Ovary (tissue), 3 donors: ENCODE measurements around the gene BIN2.

ENCODE experiments used
- EP300 ChIP-seq: sonication (generic); formaldehyde crosslinking; IDR thresholded peaks from one replicate; pipeline ENCODE4 v1.6.1; 2017; ENCODE audit warnings: antibody characterized with exemption
- POLR2A ChIP-seq: fragments of 450-650 bp; IDR thresholded peaks from one replicate; pipeline ENCODE4 v1.6.1; 2017; ENCODE audit warnings: antibody characterized with exemption, mild to moderate bottlenecking, moderate library complexity
- TF ChIP-seq, protein P1 (sequence below), 3 donors: fragments of 450-650 bp in 2 of 3; fragments of 200-600 bp in 1 of 3; IDR thresholded peaks; one replicate each; pipeline versions ENCODE4 v1.5.1 to v1.8.0; 2016 to 2022; ENCODE audit warnings: antibody characterized with exemption in 3 of 3, mild to moderate bottlenecking in 1 of 3
- donor health status: DM: no; HTN: no; CAD: no.

DNA sequence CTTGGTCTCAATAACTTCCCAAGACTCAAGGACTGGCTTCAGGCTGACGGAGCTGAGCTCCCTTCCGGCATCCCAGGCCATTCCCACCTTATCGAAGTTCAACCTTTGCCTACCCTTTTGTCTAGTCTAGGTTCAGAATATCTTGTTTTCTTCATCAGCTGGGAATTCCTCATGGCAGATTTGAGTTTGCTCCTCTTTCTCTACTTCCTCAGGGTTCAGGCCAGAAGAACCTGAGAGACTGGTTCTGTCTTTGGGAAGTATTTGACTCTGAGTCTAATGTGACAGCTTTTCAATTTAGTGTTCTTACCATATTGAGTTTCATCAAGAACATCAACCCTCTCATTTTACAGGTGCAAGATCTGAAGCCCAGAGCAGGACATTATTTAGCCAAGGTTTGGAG, 2.1 kb downstream of the BIN2 start:
- TF ChIP-seq, protein P1, sequence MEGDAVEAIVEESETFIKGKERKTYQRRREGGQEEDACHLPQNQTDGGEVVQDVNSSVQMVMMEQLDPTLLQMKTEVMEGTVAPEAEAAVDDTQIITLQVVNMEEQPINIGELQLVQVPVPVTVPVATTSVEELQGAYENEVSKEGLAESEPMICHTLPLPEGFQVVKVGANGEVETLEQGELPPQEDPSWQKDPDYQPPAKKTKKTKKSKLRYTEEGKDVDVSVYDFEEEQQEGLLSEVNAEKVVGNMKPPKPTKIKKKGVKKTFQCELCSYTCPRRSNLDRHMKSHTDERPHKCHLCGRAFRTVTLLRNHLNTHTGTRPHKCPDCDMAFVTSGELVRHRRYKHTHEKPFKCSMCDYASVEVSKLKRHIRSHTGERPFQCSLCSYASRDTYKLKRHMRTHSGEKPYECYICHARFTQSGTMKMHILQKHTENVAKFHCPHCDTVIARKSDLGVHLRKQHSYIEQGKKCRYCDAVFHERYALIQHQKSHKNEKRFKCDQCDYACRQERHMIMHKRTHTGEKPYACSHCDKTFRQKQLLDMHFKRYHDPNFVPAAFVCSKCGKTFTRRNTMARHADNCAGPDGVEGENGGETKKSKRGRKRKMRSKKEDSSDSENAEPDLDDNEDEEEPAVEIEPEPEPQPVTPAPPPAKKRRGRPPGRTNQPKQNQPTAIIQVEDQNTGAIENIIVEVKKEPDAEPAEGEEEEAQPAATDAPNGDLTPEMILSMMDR (IDR thresholded peaks at IDR 0.05), result no peak
- TF ChIP-seq POLR2A (no peak), EP300 (no peak)
